HT-29 (cell line): ENCODE data around the gene BEST1. TPM values are rescaled to one million over a fixed set of nuclear protein-coding genes. Genes with fewer than 3 reads are reported as not detected.
"Not testable (repeated sequence)": the region's sequence is repeated elsewhere in the genome, so short reads cannot be mapped to it uniquely, and the experiment has no call there.

ENCODE experiments used
- DNase-seq: peaks from one replicate; pipeline ENCODE4 v3.0.0-alpha.2; 2015; ENCODE audit warnings: low spot score
- total RNA-seq: library from RNA; depleted of rRNA; stranded (reverse); fragments of >200 nt; shearing (Covaris generic); gene quantifications from 2 replicates; pipeline ENCODE4 v1.2.3, GENCODE V29; 2014

Gene BEST1
- total RNA-seq, 1 experiment from 2014 or later: 0.46 TPM

DNA sequence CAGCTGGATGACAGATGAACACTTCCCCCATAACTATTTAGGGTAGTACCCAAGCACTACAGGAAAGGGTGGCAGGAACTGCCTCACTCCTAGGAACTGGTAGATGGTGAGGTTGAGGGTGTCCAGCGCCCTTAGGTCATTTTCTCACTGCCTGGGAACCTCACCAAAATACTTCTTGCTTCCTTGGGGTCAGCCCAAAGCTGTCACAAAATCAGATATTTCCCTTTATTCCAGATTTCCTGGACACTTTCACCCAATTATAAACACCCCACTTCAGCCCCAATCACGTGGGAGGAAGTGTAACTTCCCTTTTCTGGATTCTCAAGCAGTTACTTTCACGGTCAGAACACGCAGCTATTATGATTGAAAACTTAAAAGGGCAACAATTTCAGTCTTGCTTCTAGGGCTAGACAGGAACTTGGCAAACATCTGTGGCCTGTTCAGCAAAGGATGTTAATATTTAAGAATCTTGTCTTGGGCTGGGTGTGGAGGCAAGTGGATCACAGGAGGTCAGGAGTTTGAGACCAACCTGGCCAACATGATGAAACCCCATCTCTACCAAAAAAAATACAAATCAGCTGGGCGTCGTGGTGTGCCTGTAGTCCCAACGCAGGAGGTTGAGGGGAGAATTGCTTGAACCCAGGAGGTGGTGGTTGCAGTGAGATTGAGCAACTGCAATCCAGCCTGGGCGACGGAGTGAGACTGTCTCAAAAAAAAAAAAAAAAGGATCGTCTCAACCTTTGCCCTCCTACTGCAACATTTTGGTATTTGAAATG, 13.3 kb downstream of the BEST1 start:
- DNase-seq: peak; percentile 66

DNA sequence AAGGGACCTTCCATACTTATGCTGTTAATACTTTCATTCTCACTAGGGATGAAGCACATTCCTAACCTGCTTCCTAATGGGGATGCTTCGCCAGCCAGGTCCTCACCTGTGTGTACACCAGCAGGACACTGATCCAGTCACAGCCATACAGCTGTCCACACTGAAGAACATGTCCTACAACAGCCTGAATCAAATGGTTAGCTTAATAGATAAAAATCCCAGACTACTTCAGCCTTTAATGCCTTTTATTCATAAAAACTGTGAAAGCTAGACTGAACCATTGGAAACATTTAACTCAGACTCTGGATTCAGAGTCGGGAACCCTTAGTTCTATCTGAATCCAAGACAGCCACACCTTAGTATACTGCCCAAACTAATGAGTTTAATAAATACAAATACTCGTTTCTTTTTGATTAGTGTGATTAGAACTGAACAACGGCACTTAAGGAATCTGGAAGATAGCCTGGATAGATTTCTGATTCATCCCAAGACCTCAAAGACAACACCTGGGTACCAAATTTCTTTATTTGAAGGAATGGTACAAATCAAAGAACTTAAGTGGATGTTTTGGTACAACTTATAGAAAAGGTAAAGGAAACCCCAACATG, 14.0 kb downstream of the BEST1 start:
- DNase-seq: peak; percentile 39

DNA sequence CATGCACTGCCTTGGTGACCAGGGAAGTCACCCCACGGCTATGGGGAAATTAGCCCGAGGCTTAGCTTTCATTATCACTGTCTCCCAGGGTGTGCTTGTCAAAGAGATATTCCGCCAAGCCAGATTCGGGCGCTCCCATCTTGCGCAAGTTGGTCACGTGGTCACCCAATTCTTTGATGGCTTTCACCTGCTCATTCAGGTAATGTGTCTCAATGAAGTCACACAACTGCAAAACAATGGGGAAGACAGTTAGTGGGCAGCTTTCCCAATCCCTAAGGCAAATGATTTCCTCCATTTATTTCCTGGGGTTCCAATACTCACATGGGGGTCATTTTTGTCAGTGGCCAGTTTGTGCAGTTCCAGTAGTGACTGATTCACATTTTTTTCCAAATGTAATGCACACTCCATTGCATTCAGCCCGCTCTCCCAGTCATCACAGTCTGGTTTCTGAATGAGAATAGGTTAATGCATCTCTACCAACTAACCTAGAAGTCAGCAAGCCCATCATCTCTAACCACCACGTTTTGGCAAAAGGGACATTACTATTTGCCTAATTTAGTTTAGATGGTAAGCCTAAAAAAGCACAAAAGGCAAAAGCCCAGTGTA, 14.6 kb downstream of the BEST1 start:
- DNase-seq: not testable (repeated sequence)

DNA sequence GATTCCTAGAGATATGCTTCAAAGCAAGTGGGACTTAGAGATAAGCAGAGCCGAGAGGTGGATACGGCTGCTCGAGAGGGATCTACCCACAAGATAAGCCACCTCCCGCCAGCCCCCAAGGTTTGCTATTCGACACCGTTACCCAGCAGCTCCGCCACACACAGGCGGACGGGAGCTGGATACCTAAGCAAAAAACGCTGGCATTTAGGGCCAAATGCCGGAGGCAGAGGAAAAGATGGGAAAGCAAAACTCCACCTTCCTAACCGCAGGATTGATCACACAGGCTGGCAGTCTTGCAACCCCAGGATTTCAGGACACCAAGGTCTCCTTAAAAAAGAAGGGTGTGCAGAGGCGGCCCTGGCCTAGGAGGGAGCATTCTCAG, 16.6 kb downstream of the BEST1 start:
- peak; percentile 56 for DNase-seq

DNA sequence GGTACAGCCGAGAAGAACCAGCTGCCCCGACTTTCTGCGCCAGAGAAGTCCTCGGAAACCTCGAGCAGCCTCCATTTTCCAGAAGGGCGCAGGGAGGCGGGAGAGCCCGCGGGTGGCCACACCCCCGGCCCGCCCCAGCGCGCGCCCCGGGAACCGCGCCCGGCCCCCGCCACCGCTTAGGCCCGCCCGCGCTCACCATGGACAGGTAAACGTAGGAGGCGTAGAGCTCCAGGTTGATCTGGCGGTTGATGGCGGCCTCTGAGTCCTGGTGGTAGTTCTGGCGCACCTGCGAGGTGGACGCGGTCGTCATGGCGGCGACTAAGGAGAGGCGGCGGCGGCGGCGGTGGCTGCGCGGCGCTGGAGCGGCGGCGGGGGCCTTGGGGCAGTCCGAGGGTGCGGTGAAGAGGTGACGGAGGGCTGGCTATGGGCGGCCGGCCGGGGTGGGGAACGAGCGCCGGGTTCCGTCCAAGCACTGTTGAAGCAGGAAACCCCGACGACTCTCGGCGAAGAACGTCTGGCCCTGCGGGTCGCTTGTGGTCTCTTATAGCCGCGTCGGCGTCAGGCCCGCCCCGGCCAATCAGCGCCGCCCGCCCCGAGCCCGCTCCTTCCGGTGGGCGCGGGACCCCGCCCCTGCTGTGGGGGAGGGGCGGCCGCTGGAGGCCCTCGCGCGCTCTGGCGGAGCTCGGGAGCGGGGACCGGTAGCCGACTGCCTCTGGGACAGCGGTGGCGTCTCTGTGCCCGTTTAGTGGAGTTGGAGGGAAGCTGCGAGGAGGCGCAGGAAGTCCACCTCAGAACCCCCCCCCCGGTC, 17.2 kb downstream of the BEST1 start, which contains the start of gene FTH1:
TSS of gene FTH1 (minus strand) at position 519 of the 808 bp plus-strand sequence. CDS start at position 310, 209 bp downstream.
- DNase-seq: peak; percentile 96

DNA sequence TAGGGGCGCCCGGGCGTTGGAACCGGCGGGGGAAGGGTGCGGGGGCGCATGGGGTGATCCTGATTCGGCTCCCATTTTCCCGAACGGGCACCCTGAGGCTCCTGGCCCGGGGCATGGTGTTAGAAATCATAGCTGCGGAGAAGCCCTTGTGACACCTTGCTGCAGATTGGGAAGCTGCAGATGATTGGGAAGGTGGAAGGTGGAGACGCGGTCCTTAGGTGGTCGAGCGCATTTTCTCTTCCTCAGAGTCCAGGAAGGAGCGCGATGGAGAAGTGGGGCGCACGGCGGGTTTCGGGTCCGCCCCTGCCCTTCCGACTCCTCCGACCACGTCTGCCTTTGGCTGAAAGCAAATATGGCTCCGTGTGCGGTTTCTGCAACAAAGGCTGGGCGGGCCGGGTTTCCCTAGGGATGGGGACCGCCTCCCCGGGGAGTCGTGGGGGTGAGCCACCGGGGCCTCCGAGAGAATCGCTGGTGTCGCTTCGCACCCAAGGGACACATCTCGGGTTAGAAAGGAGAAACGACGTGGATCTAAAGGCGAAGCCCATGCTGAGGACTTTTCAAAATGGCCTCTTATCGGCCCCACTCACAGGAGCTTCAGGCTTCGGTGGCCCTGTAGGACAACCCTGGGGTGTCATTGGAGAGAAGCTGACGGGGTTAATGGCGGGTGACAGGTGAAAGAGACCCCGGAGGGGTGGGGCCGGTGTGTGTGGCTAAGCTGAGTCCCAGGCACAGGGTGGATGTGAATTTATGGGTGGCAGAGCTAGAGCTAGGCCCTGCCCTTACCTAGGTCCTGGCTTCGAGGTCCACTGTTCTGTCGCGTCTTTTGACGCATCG, 18.0 kb downstream of the BEST1 start:
- peak; percentile 79 for DNase-seq

DNA sequence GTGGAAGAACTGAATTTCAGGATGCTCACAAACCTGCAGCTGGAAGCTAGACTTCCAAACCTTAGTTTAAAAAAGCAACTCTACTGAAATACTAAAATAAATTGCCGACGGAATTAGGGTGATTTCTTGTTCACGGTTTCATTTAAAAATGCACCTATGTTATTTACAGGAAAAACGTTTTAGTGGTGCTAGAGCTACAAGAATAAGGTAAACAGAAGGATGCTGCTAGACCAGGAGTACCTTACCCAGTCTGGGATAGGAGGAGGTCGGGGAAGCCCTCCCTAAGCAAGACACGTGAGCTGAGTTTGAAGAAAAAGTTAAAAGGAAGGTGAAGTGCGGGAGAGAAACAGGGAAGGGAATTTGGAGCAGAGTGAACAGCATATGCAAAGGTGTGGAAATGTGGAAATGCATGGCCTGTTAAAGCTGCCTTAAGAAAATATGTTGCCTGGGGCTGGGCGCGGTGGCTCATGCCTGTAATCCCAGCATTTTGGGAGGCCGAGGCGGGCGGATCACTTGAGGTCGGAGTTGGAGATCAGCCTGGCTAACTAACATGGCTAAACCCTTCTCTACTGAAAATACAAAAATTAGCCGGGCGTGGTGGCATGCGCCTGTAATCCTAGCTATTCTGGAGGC, 18.7 kb downstream of the BEST1 start:
- no peak for DNase-seq

DNA sequence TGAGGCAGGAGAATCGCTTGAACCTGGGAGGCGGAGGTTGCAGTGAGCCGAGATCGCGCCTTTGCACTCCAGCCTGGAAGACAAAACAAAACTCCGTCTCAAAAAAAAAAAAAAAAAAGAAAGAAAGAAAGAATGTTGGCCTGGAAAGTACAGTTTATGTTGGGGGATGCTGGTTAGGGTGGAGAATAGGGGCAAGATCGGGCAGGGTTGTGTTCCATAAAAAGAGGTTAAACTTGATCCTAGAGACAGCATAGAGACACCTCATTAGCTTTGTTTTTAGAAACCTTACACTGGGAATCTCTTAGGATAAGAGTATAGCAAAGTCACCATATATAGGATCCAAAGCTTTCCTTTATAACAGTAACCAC, 19.2 kb downstream of the BEST1 start:
- DNase-seq: no peak

DNA sequence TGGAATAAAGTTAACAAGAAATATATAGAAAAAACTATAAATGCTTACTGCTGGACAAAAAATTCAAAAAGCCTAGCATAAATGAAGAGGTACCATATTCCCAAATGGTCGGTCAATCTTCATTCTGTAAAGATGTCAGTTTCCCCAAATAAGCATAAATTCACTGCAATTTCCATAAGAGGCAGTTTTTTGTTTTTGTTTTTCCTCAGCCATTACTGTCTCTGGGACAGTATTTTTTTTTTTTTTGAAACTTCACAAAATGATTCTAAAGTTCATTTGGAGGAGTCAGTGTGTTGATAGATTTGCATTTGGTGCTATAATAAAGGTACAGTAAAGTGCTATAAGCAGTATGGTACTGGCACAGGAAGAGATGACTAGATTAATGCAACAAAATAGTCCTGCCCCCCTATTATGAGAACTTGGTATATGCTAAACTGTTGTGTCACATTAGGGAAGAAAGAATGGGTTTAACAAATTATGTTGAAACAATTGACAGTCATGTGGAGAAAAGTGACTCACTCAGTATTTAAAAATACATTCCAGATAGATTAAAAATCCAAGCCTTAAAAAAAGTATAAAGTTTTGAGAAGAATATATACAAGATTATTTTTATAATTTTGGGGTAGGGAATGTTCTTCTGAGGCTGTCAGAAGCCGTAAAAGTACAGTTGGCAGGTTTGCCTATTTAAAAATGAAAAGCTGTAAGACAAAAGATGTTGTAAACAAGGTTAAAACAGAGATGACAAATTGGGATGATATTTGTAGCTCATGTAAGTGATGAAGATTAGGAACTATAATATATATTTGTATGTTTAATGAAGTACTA, 19.9 kb downstream of the BEST1 start:
- no peak for DNase-seq

DNA sequence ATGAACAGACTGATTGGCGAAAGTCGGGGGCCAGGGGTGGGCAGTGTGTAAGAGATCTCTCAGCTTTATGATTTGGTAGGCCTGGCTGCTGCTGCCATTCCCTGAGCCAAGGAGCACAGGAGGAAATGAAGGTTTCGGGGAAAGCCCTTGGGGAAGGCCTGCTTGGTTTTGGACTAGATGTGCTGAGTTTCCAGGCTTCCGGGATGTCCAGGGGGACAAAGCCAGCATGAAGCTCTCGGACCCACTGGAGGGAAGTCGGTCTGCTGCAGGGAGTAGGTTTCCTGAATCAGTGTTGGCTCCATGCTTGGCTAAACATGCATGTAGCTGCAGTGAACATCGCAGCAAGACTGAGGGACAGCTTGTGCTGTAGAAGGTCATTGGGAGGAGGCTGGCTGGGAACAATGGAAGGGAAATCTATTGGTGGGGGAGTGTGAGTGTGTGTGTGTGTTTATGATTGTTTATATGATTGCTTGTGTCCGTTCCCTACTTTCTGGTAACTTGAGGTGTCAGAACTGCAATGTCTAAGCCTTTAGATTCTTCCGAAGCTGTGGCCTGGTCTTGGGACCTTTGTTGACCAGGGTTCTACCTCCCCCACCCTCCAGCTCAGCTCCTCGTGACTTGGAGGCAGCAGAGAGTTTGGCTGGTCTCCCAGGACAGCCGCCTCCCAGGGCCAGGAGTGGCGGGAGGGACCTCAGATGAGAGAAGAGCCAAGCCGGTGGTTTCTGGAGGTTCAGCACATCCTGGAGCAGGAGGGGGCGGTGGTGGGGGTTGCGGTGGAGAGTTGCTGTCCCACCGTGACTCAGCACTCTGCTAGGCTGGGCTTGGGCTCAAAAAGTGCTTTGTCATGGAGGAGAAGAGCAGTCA, 21.3 kb downstream of the BEST1 start:
- peak; percentile 99 for DNase-seq

DNA sequence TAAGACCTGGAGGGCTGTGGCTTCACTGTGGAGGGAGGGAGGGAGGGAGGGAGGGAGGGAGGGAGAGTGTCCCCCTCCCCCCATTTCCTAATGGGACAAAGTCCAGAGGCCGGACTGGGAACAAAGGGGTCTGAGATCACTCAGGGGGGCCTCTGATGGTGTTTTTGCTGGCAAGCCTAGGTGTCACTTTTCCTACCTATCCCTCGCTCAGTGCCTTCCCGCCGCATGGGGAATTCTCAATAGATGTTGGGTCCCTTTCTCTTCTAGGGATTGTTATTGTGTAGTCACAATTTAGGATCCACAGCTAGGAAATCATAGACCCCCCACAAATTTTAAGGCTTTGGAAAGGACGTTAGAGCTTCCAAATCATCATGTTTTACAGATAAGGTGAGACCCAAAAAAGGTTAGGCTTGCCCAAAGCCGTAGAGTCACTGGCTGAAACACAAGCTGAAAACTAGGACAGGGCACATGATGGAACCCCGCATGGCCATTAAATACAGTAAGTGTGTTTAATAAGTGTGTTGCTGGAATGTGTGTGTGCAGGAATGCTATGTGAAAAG, 22.0 kb downstream of the BEST1 start:
- no peak for DNase-seq

DNA sequence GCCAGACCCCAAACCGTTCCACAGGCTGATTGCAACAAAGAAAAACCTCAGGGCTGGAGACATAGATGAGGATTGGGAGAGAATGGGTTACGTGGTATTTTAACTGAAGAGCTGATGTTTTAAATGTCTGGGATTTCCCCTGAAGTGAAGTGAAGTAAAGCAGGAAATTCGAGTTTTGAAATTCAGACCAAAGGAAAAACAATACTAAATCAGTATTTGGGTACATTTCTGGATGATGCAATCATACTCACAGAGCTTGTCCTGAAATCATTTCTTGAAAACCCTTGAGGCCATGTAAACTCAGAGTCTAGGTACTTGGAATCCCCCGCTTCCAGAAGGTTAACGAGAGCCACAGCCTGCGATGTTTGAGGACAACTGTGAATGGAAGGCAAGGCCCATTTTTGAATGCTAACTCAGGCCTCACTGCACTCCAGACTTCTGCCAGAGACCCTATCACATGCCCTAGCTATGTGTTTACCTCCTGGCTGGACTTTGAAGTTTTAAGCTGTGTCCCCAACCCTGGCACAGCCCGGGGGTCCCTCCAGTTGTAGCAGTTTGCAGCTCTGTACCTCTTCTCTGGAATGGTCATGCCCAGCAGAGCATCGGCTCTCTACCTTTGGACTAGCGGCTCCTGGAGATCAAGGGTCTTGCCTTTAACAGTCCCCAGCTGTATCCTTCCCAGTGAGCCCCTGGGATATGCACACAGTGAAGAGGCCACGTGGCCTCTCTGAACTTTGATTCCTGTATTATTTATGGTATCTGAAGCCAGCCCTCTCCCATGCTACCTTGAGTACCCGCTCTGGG, 22.7 kb downstream of the BEST1 start:
- DNase-seq: peak; percentile 47

DNA sequence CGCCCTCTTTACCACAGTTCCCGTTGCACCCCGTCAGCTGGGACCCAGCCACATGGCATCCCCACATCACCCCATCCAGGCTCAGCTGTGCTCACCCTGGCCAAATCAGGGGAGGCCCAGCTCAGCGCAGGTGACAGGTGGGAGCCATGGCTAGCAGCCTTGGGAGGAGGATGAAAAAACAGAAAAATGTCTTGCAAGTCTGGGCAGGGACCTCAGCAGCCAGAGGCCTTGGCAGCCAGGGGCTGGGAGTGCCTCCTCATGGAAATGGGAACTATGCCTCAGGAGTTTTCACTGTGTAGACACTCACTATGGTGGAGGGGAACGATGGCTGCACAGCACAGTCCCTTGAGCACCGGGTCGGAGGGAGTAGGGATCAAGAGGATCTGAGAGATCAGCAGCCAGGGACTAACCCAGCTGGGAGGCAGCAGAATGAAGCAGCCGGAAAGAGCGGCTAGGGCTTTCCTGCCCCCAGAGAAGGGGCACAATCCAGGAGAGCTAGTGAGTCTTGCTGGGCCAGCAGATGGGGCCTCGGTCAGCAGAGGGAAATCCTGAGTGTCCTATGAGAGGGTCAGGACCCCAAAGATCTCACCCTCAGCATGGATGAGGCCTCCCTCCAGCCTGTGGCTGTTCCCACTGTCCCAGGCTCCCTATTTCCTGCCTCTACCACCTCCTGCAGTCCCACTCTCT, 23.5 kb downstream of the BEST1 start:
- DNase-seq: no peak

DNA sequence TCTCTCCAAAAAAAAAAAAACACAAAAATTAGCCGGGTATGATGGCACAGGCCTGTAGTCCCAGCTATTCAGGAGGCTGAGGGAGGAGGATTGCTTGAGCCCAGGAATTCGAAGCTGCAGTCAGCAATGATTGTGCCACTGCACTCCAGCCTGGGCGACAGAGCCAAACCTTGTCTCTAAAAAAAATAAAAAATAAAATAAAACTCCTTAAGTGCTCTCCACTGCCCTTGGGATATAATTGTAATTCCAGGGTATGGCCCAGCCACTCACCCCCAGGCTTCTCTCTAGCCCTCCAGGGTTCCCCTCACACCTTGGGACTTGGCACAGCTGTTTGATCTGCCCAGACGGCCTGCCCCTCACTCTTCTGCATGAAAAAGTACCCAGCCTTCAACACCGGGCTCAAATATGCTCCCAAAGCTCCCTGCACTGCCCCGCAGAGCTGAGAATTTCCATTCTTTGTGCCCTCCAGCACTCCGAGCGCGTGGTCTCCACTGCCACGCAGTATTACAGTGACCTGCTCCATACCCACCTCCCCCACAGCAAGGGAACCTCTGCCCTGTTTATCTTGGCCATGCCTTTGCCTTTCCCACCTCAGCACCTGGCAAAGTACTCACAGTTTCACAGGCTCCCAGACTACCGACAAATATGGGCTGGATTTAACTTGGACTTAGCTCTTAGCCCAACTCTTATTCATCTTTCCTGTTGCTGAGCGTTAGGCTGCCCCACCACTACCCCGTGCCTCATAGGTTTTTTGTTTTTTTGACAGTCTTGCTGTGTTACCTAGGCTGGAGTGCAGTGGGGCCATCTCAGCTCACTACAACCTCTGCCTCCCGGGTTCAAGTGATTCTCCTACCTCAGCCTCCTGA, 24.8 kb downstream of the BEST1 start:
- DNase-seq: peak; percentile 61

DNA sequence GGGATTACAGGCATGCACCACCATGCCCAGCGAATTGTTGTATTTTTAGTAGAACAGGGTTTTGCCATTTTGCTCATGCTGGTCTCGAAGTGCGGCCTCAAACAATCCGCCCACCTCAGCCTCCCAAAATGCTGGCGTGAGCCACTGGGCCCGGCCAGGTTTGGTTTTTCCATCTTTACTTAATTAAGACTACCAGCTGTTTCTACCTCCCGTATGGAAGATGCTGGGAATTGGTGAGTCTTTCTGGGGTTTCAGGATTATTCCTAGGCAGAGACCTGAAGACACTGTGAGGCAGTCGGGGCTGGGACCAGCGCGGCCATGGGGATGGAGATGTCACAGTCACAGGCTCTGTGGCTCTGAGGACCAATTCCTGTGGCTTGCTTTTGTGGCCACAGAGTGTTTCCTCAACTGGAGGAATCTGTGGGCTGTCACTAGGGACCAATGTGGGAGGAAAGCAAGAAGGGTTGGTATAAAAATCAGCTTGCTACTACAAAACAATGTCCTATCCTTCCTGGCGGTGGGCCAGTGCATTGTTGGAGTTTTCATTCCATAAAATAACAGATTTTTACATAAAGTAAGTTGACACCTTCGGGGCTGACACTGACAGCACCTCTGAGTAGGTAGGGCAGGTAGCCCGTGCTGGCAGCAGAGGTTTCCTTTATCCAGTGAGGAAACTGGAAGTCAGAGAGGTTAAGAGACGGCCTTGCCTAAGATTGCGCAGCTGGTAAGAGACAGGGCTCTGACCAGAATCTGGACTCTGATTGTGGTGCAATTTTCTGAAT, 25.7 kb downstream of the BEST1 start:
- no peak for DNase-seq
